Heart left ventricle (tissue), 13 donors: Measurements from ENCODE around the gene TKFC.

ENCODE experiments used
- POLR2A ChIP-seq, 2 donors: fragments of 450-650 bp; IDR thresholded peaks; one replicate each; pipeline ENCODE4 v1.6.1; 2017; ENCODE audit warnings: antibody characterized with exemption in 2 of 2, mild to moderate bottlenecking in 2 of 2, moderate library complexity in 2 of 2
- TF ChIP-seq, protein P1 (sequence below), 12 donors: fragments of 200-600 bp; sonication (generic) in 4 of 12; IDR thresholded peaks; one replicate each; pipeline versions ENCODE4 v1.5.0 to v1.8.0; 2018 to 2022; ENCODE audit warnings: antibody characterized with exemption in 12 of 12, mild to moderate bottlenecking in 5 of 12
- donor health status: ischemic (EF 13 %, LVEDD 7.1; RV severe dilation, severe dysfunction).
- donor health status: DM: no; HTN: yes; CAD: no.
- donor health status: DM: no; HTN: no; CAD: no.
- donor health status: ischemic (EF 25% LVEDD 6.9; RV normal size, moderate dysfunction).
- donor health status: ischemic (EF 25% LVEDD 5.7; RV mildly dilated, moderate dysfunction).
- donor health status: ischemic (EF 35%, LVEDD 5.7; RV mildly dilated, moderate dysfunction).
- donor health status: nonischemic (EF 11% LVEDD 7.7; RV severe dilation, severe dysfunction).
- donor health status: DM: yes; HTN: yes; CAD: no.
- donor health status: PGD.
- donor health status: ischemic (EF 29% LVEDD 5.4; RV normal size, mild dysfunction).
- donor health status: nonischemic (EF 23%, LVEDD 6.1; RV moderate dilation, normal function).

DNA sequence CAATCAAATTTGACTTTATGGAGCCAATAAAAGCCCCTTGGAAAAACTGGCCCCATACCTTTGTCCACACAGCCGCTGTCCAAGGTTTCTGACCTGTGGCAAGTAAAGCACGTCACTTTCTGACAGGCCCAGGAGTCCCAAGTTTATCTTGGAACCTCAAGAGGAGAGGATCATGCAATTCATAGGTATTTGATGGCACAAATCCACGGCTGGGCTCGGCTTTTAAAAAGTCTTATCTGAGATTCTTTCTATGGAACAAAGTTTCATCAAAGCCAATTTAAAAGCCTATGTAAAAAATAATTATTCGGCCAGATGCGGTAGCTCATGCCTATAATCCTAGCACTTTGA is 42.7 kb downstream of the TKFC start:
- TF ChIP-seq, protein P1, sequence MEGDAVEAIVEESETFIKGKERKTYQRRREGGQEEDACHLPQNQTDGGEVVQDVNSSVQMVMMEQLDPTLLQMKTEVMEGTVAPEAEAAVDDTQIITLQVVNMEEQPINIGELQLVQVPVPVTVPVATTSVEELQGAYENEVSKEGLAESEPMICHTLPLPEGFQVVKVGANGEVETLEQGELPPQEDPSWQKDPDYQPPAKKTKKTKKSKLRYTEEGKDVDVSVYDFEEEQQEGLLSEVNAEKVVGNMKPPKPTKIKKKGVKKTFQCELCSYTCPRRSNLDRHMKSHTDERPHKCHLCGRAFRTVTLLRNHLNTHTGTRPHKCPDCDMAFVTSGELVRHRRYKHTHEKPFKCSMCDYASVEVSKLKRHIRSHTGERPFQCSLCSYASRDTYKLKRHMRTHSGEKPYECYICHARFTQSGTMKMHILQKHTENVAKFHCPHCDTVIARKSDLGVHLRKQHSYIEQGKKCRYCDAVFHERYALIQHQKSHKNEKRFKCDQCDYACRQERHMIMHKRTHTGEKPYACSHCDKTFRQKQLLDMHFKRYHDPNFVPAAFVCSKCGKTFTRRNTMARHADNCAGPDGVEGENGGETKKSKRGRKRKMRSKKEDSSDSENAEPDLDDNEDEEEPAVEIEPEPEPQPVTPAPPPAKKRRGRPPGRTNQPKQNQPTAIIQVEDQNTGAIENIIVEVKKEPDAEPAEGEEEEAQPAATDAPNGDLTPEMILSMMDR (IDR thresholded peaks at IDR 0.05): no peak
- TF ChIP-seq POLR2A (IDR thresholded peaks at IDR 0.05): no peak
